ENCODE results near the gene IL37. TPM values are rescaled to one million over a fixed set of nuclear protein-coding genes. Genes with fewer than 3 reads are reported as not detected.

Gene IL37
- polyA plus RNA-seq, 1 donor from 2014 or later = not detected

- no peak overlapping the region for H3K4me3 ChIP-seq (ENCODE audit: low read length)
- no peaks in the 10 kb centered on the region for H3K9me2 ChIP-seq (ENCODE audit: insufficient read depth, low read length)
- H3K36me3 ChIP-seq (ENCODE audit: insufficient read depth, low read length) = no peaks in the 10 kb centered on the region
- no peak overlapping the region for H3K9ac ChIP-seq (ENCODE audit: low read length)
- H2AFZ ChIP-seq (ENCODE audit: low read depth, low read length) = no peak overlapping the region
- no peak overlapping the region for H3K4me2 ChIP-seq (ENCODE audit: low read length)
- H3K79me2 ChIP-seq (replicated peaks; ENCODE audit: insufficient read depth, low read length) = no peaks in the 10 kb centered on the region
- no peaks in the 10 kb centered on the region for H3K27me3 ChIP-seq (ENCODE audit: insufficient read depth, low read depth, low read length)
- H4K20me1 ChIP-seq (ENCODE audit: insufficient read depth) = no peaks in the 10 kb centered on the region
- no peaks in the 10 kb centered on the region for H3K9me3 ChIP-seq (ENCODE audit: low read length)
- H3K27ac ChIP-seq (ENCODE audit: low read length) = no peak overlapping the region
- TF ChIP-seq SMC3 (conservative IDR thresholded peaks at IDR 0.05; ENCODE audit: poor library complexity) (no peak), POLR2AphosphoS5 (IDR thresholded peaks at IDR 0.05) (no peak), EZH2 (IDR thresholded peaks at IDR 0.05; ENCODE audit: borderline replicate concordance, insufficient read depth, low read length, poor library complexity, severe bottlenecking) (no peak), CTCF (IDR thresholded peaks at IDR 0.05; ENCODE audit: poor library complexity, severe bottlenecking) (no peak), MXI1 (conservative IDR thresholded peaks at IDR 0.05; ENCODE audit: poor library complexity, severe bottlenecking) (no peak), TAF1 (IDR thresholded peaks at IDR 0.05; ENCODE audit: low read depth) (no peak), RAD21 (conservative IDR thresholded peaks at IDR 0.05) (no peak), EP300 (conservative IDR thresholded peaks at IDR 0.05; ENCODE audit: poor library complexity, severe bottlenecking) (no peak)
- TF ChIP-seq, protein P1, sequence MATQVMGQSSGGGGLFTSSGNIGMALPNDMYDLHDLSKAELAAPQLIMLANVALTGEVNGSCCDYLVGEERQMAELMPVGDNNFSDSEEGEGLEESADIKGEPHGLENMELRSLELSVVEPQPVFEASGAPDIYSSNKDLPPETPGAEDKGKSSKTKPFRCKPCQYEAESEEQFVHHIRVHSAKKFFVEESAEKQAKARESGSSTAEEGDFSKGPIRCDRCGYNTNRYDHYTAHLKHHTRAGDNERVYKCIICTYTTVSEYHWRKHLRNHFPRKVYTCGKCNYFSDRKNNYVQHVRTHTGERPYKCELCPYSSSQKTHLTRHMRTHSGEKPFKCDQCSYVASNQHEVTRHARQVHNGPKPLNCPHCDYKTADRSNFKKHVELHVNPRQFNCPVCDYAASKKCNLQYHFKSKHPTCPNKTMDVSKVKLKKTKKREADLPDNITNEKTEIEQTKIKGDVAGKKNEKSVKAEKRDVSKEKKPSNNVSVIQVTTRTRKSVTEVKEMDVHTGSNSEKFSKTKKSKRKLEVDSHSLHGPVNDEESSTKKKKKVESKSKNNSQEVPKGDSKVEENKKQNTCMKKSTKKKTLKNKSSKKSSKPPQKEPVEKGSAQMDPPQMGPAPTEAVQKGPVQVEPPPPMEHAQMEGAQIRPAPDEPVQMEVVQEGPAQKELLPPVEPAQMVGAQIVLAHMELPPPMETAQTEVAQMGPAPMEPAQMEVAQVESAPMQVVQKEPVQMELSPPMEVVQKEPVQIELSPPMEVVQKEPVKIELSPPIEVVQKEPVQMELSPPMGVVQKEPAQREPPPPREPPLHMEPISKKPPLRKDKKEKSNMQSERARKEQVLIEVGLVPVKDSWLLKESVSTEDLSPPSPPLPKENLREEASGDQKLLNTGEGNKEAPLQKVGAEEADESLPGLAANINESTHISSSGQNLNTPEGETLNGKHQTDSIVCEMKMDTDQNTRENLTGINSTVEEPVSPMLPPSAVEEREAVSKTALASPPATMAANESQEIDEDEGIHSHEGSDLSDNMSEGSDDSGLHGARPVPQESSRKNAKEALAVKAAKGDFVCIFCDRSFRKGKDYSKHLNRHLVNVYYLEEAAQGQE (IDR thresholded peaks at IDR 0.05; ENCODE audit: borderline replicate concordance) = no peak
- H3F3A ChIP-seq (ENCODE audit: insufficient read depth, low read length, poor library complexity, severe bottlenecking) = no peaks in the 10 kb centered on the region
Observed at GRCh38 chr2:112866128-112866835, 44.7 kb upstream of the IL37 start.

- no peaks in the 10 kb centered on the region for H4K20me1 ChIP-seq (ENCODE audit: insufficient read depth)
- no peak for TF ChIP-seq TAF1 (IDR thresholded peaks at IDR 0.05; ENCODE audit: low read depth)
- no peak for TF ChIP-seq RAD21 (conservative IDR thresholded peaks at IDR 0.05)
- TF ChIP-seq SMC3 (conservative IDR thresholded peaks at IDR 0.05; ENCODE audit: poor library complexity) = no peak
- TF ChIP-seq POLR2AphosphoS5 (IDR thresholded peaks at IDR 0.05) = no peak
- TF ChIP-seq EZH2 (IDR thresholded peaks at IDR 0.05; ENCODE audit: borderline replicate concordance, insufficient read depth, low read length, poor library complexity, severe bottlenecking) = no peak
- no peak for TF ChIP-seq MXI1 (conservative IDR thresholded peaks at IDR 0.05; ENCODE audit: poor library complexity, severe bottlenecking)
- TF ChIP-seq, protein P1 (IDR thresholded peaks at IDR 0.05; ENCODE audit: borderline replicate concordance) = no peak
- no peak for TF ChIP-seq EP300 (conservative IDR thresholded peaks at IDR 0.05; ENCODE audit: poor library complexity, severe bottlenecking)
- TF ChIP-seq CTCF (IDR thresholded peaks at IDR 0.05; ENCODE audit: poor library complexity, severe bottlenecking) = no peak
- H3K27me3 ChIP-seq (ENCODE audit: insufficient read depth, low read depth, low read length) = no peaks in the 10 kb centered on the region
- H3K4me3 ChIP-seq (ENCODE audit: low read length) = no peak overlapping the region
- H3F3A ChIP-seq (ENCODE audit: insufficient read depth, low read length, poor library complexity, severe bottlenecking) = no peaks in the 10 kb centered on the region
- H3K27ac ChIP-seq (ENCODE audit: low read length) = no peak overlapping the region
- H3K9me3 ChIP-seq (ENCODE audit: low read length) = no peaks in the 10 kb centered on the region
- no peak overlapping the region for H3K9ac ChIP-seq (ENCODE audit: low read length)
- H3K79me2 ChIP-seq (replicated peaks; ENCODE audit: insufficient read depth, low read length) = no peaks in the 10 kb centered on the region
- no peaks in the 10 kb centered on the region for H3K36me3 ChIP-seq (ENCODE audit: insufficient read depth, low read length)
- H2AFZ ChIP-seq (ENCODE audit: low read depth, low read length) = no peak overlapping the region
- no peaks in the 10 kb centered on the region for H3K9me2 ChIP-seq (ENCODE audit: insufficient read depth, low read length)
- no peak overlapping the region for H3K4me2 ChIP-seq (ENCODE audit: low read length)
Observed at GRCh38 chr2:112867701-112868631, 43.0 kb upstream of the IL37 start.

Data from neural cell (in vitro differentiated cells).